NCI-H2196 (cell line): ENCODE measurements around the gene DVL1.
"Not testable (repeated sequence)": the region's sequence is repeated elsewhere in the genome, so short reads cannot be mapped to it uniquely, and the experiment has no call there.

Experiments used
- DNase-seq: peaks from one replicate; lab custom pipeline; 2025; ENCODE audit not compliant: unreplicated experiment; lab: John Stamatoyannopoulos, UW

DVL1 gene

GRCh38 chr1:1349256-1350012 lies at the start of gene DVL1:
Gene DVL1 (minus strand): TSS chr1:1349418. CDS start chr1:1349065, 353 bp downstream.
- DNase-seq = peak; percentile 68

GRCh38 chr1:1398677-1399186 lies 49.5 kb upstream of the DVL1 start:
- no peak for DNase-seq

- no peak for DNase-seq
Observed at GRCh38 chr1:1397839-1398523, 48.8 kb upstream of the DVL1 start.

- no peak for DNase-seq
Observed at GRCh38 chr1:1395166-1395565, 45.9 kb upstream of the DVL1 start.

- DNase-seq = no peak
Observed at GRCh38 chr1:1394116-1394515, 44.9 kb upstream of the DVL1 start.

- DNase-seq = no peak
Observed at GRCh38 chr1:1393428-1393827, 44.2 kb upstream of the DVL1 start.

GRCh38 chr1:1393014-1393413 lies 43.8 kb upstream of the DVL1 start:
- DNase-seq = no peak

GRCh38 chr1:1391225-1391624 lies 42.0 kb upstream of the DVL1 start:
- no peak for DNase-seq

- DNase-seq = no peak
Observed at GRCh38 chr1:1390675-1391074, 41.5 kb upstream of the DVL1 start.

GRCh38 chr1:1388078-1388472 lies 38.9 kb upstream of the DVL1 start:
- no peak for DNase-seq

GRCh38 chr1:1387098-1388077 lies 38.2 kb upstream of the DVL1 start:
- DNase-seq = no peak

- no peak for DNase-seq
Observed at GRCh38 chr1:1385931-1386330, 36.7 kb upstream of the DVL1 start.

GRCh38 chr1:1385339-1385738 lies 36.1 kb upstream of the DVL1 start:
- DNase-seq = not testable (repeated sequence)

GRCh38 chr1:1381294-1381693 lies 32.1 kb upstream of the DVL1 start:
- DNase-seq = no peak

- no peak for DNase-seq
Observed at GRCh38 chr1:1380860-1381259, 31.6 kb upstream of the DVL1 start.

GRCh38 chr1:1377540-1378205 lies 28.5 kb upstream of the DVL1 start:
- no peak for DNase-seq

GRCh38 chr1:1376551-1377226 lies 27.5 kb upstream of the DVL1 start:
- no peak for DNase-seq

GRCh38 chr1:1374929-1375662 lies 25.9 kb upstream of the DVL1 start, which contains the start of gene AURKAIP1:
Gene AURKAIP1 (minus strand): TSS chr1:1375207. CDS start chr1:1374756, 451 bp downstream.
- DNase-seq = peak; percentile 100

- no peak for DNase-seq
Observed at GRCh38 chr1:1374589-1374928, 25.3 kb upstream of the DVL1 start.
